ENCODE results near the gene CBFA2T2. TPM values are rescaled to one million over a fixed set of nuclear protein-coding genes. Genes with fewer than 3 reads are reported as not detected.

Gene CBFA2T2
- total RNA-seq, 4 donors from 2014 or later, result 16.7 to 22.5 (median 19.1) TPM

DNA sequence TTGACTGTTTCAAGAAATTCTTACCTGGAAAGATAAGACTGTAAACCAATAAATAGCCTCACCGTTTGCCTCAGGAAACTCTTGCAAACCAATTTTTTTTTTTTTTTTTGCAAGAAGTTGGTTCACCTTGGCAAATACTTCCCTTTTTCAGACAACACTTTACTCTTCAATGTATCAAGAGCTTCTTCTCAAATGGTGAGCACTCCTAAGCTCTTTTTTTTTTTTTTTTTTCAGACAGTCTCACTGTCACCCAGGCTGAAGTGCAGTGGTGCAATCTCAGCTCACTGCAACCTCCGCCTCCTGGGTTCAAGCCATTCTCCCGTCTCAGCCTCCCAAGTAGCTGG is 23.6 kb upstream of the CBFA2T2 start:
- DNase-seq (ENCODE audit: low spot score in 2 of 2), result no peak
- Histone ChIP-seq H3K4me1 (peaks cover 0 to 9% (median 4%) of the 10 kb centered on the region in 4 donors), H3K36me3 (no peaks in the 10 kb centered on the region), H3K4me3 (no peak overlapping the region), H3K27ac (no peak overlapping the region), H3K9me3 (no peaks in the 10 kb centered on the region), H3K27me3 (no peaks in the 10 kb centered on the region)
- WGBS, 2 donors, result 82 to 86% methylated on average over 3 of the region's 3 CpGs
- TF ChIP-seq EP300 (IDR thresholded peaks at IDR 0.05) (no peak), POLR2A (IDR thresholded peaks at IDR 0.05) (no peak)
- TF ChIP-seq, protein P1, sequence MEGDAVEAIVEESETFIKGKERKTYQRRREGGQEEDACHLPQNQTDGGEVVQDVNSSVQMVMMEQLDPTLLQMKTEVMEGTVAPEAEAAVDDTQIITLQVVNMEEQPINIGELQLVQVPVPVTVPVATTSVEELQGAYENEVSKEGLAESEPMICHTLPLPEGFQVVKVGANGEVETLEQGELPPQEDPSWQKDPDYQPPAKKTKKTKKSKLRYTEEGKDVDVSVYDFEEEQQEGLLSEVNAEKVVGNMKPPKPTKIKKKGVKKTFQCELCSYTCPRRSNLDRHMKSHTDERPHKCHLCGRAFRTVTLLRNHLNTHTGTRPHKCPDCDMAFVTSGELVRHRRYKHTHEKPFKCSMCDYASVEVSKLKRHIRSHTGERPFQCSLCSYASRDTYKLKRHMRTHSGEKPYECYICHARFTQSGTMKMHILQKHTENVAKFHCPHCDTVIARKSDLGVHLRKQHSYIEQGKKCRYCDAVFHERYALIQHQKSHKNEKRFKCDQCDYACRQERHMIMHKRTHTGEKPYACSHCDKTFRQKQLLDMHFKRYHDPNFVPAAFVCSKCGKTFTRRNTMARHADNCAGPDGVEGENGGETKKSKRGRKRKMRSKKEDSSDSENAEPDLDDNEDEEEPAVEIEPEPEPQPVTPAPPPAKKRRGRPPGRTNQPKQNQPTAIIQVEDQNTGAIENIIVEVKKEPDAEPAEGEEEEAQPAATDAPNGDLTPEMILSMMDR (IDR thresholded peaks at IDR 0.05), result no peak

DNA sequence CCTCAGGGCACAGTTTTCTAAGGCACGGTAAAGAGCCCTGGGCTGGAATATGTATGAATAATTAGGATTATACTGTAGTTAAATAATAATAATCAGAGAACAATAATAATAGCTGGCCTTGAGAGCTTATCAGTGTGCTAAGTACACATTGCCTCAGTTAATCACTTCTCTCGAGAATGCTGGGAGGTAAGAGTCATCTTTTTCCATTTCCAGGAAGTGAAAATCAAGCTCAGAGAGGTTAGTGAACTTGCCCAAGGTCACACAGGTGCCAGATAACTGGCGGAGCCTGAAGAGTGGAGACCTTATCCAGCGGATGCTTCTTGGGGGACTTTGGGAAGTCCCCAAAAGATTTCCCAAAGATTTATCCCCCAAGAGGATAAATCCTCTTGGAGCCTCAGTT is 19.4 kb upstream of the CBFA2T2 start:
- H3K4me1 ChIP-seq, result peaks cover 0 to 8% (median 2%) of the 10 kb centered on the region in 4 donors
- H3K27me3 ChIP-seq, result no peaks in the 10 kb centered on the region
- no peak overlapping the region for H3K27ac ChIP-seq
- H3K4me3 ChIP-seq, result no peak overlapping the region
- H3K36me3 ChIP-seq, result no peaks in the 10 kb centered on the region
- 64 to 66% methylated on average over 4 of the region's 4 CpGs for WGBS, 2 donors
- no peak for DNase-seq (ENCODE audit: low spot score in 2 of 2)
- TF ChIP-seq POLR2A (IDR thresholded peaks at IDR 0.05), result no peak
- no peak for TF ChIP-seq EP300 (IDR thresholded peaks at IDR 0.05)
- TF ChIP-seq, protein P1 (IDR thresholded peaks at IDR 0.05), result no peak
- no peaks in the 10 kb centered on the region for H3K9me3 ChIP-seq

GRCh38 chr20:33470866-33471265 is 19.0 kb upstream of the CBFA2T2 start:
- H3K9me3 ChIP-seq, result no peaks in the 10 kb centered on the region
- no peak overlapping the region for H3K4me3 ChIP-seq
- DNase-seq (ENCODE audit: low spot score in 2 of 2), result no peak
- no peaks in the 10 kb centered on the region for H3K36me3 ChIP-seq
- no peaks in the 10 kb centered on the region for H3K27me3 ChIP-seq
- 87 to 88% methylated on average over 3 of the region's 3 CpGs for WGBS, 2 donors
- H3K27ac ChIP-seq, result no peak overlapping the region
- TF ChIP-seq EP300 (IDR thresholded peaks at IDR 0.05), result no peak
- TF ChIP-seq, protein P1 (IDR thresholded peaks at IDR 0.05), result no peak
- H3K4me1 ChIP-seq, result peaks cover 0 to 4% (median 2%) of the 10 kb centered on the region in 4 donors

DNA sequence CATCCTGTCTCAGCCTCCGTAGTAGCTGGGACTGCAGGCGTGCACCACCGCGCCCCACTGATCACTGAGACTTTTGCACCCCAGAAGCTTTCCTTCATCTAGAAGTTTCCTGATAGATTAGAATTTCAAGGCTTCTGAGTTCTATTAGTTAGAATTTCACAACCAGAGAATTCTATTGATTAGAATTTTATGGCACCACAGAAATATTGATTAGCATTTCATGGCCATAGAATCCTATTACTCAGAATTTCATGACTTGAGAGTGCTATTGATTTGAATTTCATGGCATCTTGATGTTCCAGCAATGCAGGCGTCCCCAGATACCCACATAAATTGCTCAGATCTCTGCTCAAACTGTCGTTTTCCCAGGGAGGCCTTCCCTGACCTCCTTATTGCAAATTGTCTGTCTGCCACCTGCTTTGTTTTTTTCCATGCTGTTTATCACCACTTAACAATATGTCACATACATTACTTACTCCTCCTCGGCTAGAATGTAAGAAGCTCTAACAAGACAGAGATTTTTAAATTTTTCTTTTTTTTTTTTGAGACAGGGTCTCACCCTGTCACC is 16.9 kb upstream of the CBFA2T2 start:
- WGBS, 2 donors, result 82 to 88% methylated on average over 7 of the region's 7 CpGs
- TF ChIP-seq EP300 (IDR thresholded peaks at IDR 0.05), result no peak
- TF ChIP-seq, protein P1 (IDR thresholded peaks at IDR 0.05), result no peak

GRCh38 chr20:33474097-33474873 is 15.6 kb upstream of the CBFA2T2 start:
- Histone ChIP-seq H3K4me3 (no peak overlapping the region), H3K36me3 (no peaks in the 10 kb centered on the region), H3K27ac (no peak overlapping the region), H3K4me1 (peaks cover 0 to 8% (median 0%) of the 10 kb centered on the region in 4 donors), H3K27me3 (no peaks in the 10 kb centered on the region), H3K9me3 (no peaks in the 10 kb centered on the region)
- WGBS, 2 donors, result 76 to 80% methylated on average over 7 of the region's 7 CpGs
- TF ChIP-seq POLR2A (IDR thresholded peaks at IDR 0.05) (no peak), EP300 (IDR thresholded peaks at IDR 0.05) (no peak)
- TF ChIP-seq, protein P1 (IDR thresholded peaks at IDR 0.05), result no peak
- DNase-seq (ENCODE audit: low spot score in 2 of 2), result no peak

More for the DNA sequence above, 16.9 kb upstream of the CBFA2T2 start:
- DNase-seq (ENCODE audit: low spot score in 2 of 2), result no peak
- no peaks in the 10 kb centered on the region for H3K27me3 ChIP-seq
- H3K4me1 ChIP-seq, result peaks cover 0 to 8% (median 0%) of the 10 kb centered on the region in 4 donors
- H3K27ac ChIP-seq, result no peak overlapping the region
- H3K36me3 ChIP-seq, result no peaks in the 10 kb centered on the region
- H3K9me3 ChIP-seq, result no peaks in the 10 kb centered on the region
- H3K4me3 ChIP-seq, result no peak overlapping the region

All from tibial nerve (tissue), 4 donors.